Epidermal melanocyte (primary cell): ENCODE data around the gene CLPTM1L.
"Not testable (repeated sequence)": the region's sequence is repeated elsewhere in the genome, so short reads cannot be mapped to it uniquely, and the experiment has no call there.

Experiments
- DNase-seq: peaks from one replicate; pipeline ENCODE4 v3.0.0; 2011; ENCODE audit warnings: low spot score; ENCODE audit not compliant: insufficient read length

The CLPTM1L gene

DNA sequence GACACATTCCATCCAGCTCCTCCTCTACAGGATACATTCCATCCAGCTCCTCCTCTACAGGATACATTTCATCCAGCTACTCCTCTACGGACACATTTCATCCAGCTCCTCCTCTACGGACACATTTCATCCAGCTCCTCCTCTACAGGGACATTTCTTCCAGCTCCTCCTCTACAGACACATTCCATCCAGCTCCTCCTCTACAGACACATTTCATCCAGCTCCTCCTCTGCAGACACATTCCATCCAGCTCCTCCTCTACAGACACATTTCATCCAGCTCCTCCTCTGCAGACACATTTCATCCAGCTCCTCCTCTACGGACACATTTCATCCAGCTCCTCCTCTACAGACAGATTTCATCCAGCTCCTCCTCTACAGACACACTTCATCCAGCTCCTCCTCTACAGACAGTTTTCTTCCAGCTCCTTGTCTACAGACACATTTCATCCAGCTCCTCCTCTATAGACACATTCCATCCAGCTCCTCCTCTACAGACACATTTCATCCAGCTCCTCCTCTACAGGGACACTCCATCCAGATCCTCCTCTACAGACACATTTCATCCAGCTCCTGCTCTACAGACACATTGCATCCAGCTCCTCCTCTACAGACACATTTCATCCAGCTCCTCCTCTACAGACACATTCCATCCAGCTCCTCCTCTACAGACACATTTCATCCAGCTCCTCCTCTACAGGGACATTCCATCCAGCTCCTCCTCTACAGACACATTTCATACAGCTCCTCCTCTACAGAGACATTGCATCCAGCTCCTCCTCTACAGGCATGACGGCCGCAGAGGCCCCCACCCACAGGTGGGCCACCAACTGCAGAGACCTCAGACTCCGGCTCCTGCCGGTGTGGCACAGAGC lies 16.4 kb downstream of the CLPTM1L start:
- DNase-seq, result not testable (repeated sequence)

DNA sequence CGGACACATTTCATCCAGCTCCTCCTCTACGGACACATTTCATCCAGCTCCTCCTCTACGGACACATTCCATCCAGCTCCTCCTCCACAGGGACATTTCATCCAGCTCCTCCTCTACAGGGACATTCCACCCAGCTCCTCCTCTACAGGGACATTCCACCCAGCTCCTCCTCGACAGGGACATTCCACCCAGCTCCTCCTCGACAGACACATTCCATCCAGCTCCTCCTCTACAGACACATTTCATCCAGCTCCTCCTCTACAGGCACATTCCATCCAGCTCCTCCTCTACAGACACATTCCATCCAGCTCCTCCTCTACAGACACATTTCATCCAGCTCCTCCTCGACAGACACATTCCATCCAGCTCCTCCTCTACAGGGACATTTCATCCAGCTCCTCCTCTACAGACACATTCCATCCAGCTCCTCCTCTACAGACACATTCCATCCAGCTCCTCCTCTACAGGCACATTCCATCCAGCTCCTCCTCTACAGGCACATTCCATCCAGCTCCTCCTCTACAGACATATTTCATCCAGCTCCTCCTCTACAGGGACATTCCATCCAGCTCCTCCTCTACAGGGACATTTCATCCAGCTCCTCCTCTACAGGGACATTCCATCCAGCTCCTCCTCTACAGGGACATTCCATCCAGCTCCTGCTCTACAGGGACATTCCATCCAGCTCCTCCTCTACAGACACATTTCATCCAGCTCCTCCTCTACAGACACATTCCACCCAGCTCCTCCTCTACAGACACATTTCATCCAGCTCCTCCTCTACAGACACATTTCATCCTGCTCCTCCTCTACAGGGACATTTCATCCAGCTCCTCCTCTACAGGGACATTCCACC lies 17.8 kb downstream of the CLPTM1L start:
- not testable (repeated sequence) for DNase-seq

DNA sequence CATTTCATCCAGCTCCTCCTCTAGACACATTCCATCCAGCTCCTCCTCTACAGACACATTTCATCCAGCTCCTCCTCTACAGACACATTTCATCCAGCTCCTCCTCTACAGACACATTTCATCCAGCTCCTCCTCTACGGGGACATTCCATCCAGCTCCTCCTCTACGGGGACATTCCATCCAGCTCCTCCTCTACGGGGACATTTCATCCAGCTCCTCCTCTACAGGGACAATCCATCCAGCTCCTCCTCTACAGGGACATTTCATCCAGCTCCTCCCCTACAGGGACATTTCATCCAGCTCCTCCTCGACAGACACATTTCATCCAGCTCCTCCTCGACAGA lies 18.4 kb downstream of the CLPTM1L start:
- not testable (repeated sequence) for DNase-seq

DNA sequence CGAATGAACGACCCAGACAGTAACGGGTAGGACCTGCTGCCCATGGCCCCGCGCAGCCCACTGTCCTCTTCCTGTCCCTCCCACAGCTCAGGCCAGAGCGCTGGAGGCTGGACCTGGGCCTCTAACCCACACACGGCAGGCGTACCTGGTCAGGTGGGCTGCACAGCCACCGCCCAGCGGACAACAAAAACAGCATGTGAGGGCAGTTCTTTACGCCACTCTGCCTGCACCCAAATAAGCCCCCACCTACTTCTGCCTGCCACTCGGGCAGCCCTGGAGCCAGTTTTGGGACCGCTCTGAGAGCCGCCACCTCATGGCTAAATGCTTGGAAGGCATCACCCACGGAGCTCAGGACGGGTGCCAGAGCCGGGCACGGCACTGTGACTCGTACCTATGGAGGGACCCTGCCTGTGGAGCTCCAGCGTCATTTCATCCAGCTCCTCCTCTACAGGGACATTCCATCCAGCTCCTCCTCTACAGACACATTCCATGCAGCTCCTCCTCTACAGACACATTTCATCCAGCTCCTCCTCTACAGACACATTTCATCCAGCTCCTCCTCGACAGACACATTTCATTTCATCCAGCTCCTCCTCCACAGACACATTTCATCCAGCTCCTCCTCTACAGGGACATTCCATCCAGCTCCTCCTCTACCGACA lies 18.9 kb downstream of the CLPTM1L start:
- DNase-seq, result no peak

GRCh38 chr5:1325191-1325741 lies 19.6 kb downstream of the CLPTM1L start:
- no peak for DNase-seq

GRCh38 chr5:1324719-1325190 lies 20.1 kb downstream of the CLPTM1L start:
- no peak for DNase-seq

- DNase-seq, result no peak
Measured at GRCh38 chr5:1324301-1324700, 20.6 kb downstream of the CLPTM1L start.

- no peak for DNase-seq
Measured at GRCh38 chr5:1323803-1324173, 21.1 kb downstream of the CLPTM1L start.

DNA sequence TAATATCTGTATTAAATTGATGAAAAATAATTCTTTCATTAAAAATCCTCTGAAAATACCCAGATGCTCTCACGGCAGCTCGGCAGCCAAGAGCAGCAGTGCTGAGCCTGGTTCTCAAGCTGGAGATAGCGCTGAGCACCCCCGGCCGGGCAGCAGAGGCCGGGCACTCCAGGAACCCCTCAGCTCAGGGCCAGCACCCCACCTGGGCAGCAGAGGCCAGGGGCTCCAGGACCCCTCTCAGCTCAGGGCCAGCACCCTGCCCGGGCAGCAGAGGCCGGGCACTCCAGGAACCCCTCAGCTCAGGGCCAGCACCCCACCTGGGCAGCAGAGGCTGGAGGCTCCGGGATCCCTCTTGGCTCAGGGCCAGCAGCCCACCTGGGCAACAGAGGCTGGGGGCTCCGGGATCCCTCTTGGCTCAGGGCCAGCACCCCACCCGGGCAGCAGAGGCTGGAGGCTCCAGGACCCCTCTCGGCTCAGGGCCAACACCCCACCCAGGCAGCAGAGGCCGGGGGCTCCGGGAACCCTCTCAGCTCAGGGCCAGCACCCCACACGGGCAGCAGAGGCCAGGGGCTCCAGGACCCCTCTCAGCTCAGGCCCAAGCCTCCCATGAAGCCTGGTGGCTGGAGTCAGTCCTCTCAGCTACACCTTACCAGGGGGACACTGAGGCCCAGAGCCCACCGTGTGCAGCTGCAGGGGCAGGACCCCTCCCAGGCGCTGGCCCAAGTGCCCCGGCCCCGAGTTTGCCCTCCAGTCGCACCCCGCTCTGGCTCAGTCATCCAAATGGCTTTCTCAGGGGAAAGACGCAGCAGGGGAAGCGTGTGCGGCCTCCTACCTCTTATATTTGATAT lies 21.7 kb downstream of the CLPTM1L start:
- no peak for DNase-seq

GRCh38 chr5:1322036-1322900 lies 22.6 kb downstream of the CLPTM1L start:
- DNase-seq, result no peak

DNA sequence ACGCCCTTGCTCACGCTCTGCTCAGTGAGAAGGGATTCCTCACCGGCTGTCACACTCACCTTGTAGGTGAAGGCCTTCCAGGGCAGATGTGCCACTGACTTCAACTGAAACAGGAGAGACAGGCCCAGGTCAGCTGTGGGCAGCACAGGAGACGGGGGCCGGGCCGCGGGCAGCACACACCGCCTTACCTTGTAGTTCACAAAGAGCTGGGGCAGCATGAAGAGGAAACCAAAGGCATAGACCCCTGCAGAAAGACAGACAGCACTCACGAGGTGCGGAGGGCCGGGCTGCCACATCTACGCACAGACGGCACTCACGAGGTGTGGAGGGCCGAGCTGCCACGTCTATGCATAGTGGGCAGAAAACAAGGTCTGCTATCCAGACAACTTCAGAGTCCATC lies 23.3 kb downstream of the CLPTM1L start:
- DNase-seq, result no peak

DNA sequence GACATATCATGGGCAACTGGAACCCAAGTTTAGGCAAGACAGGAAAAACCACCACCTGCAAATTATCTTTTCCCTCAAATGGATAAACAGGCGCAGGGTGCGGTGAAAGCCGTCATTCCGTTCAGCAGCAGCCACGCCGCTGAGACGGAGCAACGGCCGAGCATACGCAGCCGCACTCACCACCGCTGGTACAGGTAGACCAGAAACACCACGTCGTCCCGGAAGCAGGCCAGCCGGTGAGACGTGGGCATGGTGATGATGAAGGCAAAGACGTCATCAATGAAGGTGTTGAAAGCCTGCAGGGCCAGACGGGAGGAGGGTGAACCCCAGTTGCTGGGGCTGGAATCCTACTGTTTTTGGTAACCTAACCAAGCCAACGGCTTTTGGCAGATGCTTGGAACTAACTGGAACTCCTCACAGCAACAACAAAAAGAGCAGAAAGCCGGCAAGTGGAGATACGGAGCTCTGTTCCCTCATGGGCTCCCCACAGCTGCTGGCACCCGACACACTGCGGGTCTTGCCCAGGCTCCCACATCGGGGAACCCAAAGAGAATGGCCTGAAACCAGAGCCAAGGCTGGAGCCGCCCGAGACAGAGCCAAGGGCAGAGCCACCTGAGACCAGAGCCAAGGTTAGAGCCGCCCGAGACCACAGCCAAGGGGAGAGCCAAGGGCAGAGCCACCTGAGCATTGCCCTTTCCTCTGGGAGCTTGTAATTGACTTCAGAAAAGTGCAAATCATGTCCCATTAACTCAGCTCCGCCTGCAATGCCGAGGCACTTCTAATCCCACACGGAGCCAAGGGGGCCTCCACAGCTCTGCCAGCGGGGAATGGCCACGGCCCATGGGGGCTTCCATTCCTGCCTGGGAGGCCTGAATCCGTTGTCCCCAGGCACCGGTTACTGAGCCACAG lies 24.2 kb downstream of the CLPTM1L start:
- no peak for DNase-seq

DNA sequence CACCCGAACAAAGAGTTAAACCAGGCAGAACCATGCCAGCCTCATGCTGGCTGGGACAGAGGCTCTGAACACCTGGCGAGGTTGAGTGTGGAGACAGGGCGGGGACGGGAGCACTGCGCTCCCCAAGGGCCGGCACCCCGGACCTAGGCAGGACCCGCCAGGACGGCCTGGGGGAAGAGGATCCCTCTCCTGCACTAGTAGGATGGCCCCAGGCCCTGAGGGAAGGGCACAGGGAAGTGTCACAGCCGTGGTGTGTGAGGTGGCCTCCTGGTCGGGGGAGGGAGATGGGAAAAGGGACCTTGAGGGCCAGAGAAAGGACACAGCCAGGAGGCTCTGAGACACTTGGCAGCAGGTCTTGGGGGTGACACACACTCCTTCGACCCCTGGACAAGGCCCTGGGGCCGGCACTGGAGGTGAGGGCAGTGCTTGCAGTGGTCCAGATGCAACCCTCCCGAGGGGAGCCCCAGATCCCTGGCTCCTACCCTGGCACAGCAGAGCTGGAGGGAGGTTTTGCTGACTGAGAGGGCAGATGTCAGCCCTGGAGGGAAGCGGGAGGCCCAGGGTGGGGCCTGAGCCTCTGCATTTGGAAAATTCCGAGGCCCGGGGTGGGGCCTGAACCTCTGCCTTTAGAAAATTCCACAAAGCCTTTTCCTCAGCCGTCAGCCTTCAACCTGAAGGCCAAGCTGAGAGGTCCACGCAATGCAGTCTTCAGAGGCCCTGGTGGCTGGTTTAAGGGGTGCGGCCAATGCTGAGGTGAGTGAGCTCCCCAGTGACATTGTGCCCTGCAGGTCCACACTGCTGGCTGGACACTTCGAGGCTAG lies 25.3 kb downstream of the CLPTM1L start:
- DNase-seq, result no peak

DNA sequence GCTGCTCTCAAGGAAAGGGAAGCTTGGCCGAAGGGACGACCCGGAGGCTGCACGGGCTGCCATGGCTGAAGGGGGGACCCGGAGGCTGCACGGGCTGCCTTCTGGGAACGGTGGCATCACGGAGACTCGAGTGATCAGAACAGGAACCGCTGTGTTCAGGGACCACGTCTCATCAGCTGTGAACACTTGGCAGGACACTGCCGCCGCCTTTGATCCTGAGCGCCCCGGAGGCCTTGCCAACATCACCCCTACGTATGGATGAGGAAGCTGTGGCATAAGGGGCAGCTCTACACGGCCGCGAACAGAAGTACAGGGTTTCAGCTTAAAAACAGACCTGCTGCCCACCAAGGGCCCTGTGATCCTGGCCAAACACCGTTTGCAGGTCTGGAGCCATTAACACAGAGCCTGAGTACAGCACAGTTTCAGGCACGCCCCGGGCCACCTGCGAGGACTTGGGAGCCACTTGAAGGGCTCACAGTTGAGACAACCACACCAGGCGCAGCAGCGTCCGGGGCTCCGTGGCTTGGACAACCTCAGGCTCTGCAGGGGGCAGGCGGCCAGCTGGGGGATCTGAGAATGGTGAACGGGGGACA lies 26.1 kb downstream of the CLPTM1L start:
- no peak for DNase-seq

DNA sequence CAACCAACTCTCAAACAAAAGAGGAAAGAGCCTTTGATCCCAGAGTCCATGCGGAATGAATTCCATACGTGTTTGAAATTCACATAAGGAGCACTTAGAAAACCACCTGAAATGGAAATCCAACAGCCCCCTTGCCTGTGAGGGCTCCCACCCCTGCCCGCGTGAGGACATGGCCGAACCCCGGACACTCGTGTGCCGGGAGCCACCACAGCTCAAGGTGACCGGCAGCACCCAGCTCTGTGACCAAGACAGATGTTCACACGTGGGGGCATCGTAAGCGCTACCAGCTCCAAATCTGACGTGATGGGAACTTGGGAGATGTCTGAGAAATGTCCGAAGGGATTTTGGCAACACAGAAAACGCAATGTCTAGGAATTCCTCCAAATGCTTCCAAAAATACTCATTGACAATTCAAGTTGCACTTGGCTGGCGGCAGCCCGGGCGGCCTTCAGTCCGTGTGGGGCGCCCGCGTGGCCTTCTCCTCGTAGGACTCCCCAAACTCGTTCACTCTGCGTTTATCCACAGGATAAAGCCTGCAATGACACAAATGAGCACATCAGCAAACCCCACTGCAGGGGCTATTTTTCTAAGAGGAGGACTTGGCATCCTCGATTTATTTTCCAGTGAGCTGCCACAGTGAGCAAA lies 26.9 kb downstream of the CLPTM1L start:
- DNase-seq, result no peak

DNA sequence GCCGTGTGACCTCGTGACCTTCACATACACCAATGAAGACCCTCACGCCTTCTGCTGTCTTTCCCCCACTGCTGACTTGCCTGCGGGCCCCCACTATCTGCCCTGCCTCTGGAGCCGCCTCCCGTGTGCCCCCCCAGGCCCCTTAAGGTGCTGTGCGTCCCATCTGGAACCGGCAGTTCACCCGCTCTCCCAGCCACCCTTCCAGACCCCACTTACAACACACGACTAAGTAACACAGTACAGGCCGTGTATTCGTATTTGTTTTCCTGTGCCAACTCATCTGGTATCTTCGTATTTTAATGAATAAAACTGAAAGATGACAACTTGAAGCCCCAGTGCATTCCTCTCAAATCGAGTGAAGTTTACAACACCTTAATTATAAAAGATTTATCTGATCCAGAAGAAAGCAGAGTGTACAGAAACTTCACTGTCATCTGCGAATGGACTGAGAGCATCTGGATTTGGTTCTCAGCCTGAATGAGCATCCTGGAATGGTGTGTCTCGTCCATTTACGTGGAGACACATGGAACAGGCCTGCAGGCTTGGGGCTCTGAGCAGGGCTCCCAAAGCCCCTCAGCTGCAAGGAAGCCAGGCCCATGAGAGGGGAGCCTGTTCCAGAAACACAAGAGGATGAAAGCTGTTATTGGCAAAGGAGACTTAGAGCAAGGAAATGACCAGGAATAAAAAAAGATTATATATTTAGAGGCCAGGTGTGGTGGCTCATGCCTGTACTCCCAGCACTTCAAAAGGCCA lies 28.1 kb downstream of the CLPTM1L start:
- no peak for DNase-seq
